Fibroblast of lung (primary cell): ENCODE measurements around the gene PMIS2. TPM values are rescaled to one million over a fixed set of nuclear protein-coding genes. Genes with fewer than 3 reads are reported as not detected.
A peak's percentile ranks its signal among the peaks of the same experiment; 100 is the strongest.

Source experiments
- DNase-seq, 2 donors: peaks; one replicate each; pipeline versions ENCODE4 v3.0.0 to v3.0.0-alpha.2; 2010; ENCODE audit warnings: low read depth in 2 of 2
- H2AFZ ChIP-seq: 2 replicates; pipeline ENCODE4 v1.5.1; 2012; ENCODE audit warnings: low read length, control low read depth, inconsistent platforms
- H3K27ac ChIP-seq: 2 replicates; pipeline ENCODE4 v1.5.1; 2011; ENCODE audit warnings: low read length, control low read depth; ENCODE audit not compliant: insufficient read depth
- H3K27me3 ChIP-seq: 2 replicates; pipeline ENCODE4 v1.5.1; 2011; ENCODE audit warnings: mild to moderate bottlenecking, low read length; ENCODE audit not compliant: control insufficient read depth, insufficient read depth
- H3K36me3 ChIP-seq: 2 replicates; pipeline ENCODE4 v1.5.1; 2011; ENCODE audit warnings: low read length; ENCODE audit not compliant: control insufficient read depth, insufficient read depth
- H3K4me1 ChIP-seq: 2 replicates; pipeline ENCODE4 v1.5.1; 2011; ENCODE audit warnings: low read length; ENCODE audit not compliant: control insufficient read depth, insufficient read depth; ENCODE audit errors: extremely low read depth
- H3K4me2 ChIP-seq: 2 replicates; pipeline ENCODE4 v1.5.1; 2011; ENCODE audit warnings: low read length, control low read depth; ENCODE audit not compliant: insufficient read depth; ENCODE audit errors: extremely low read depth
- H3K4me3 ChIP-seq, 4 experiments: fragments of 200-600 bp in 1 of 4; sonication (generic) in 1 of 4; replicated peaks in 1 of 4; 2 replicates each; pipeline ENCODE4 v1.5.1; 2011 to 2016; ENCODE audit warnings: low read length in 4 of 4, low read depth in 3 of 4, mild to moderate bottlenecking in 3 of 4, control low read depth in 2 of 4, inconsistent platforms in 1 of 4, mixed read lengths in 1 of 4; ENCODE audit not compliant: insufficient read depth in 1 of 4; ENCODE audit errors: control extremely low read depth in 1 of 4
- H3K79me2 ChIP-seq: 2 replicates; pipeline ENCODE4 v1.5.1; 2012; ENCODE audit warnings: mild to moderate bottlenecking, low read length, inconsistent platforms; ENCODE audit not compliant: control insufficient read depth, insufficient read depth
- H3K9ac ChIP-seq: 2 replicates; pipeline ENCODE4 v1.5.1; 2011; ENCODE audit warnings: mild to moderate bottlenecking, low read length, control low read depth; ENCODE audit not compliant: insufficient read depth
- H3K9me3 ChIP-seq: 2 replicates; pipeline ENCODE4 v1.5.1; 2012; ENCODE audit warnings: low read depth, low read length; ENCODE audit not compliant: control insufficient read depth, insufficient read depth
- H4K20me1 ChIP-seq: 2 replicates; pipeline ENCODE4 v1.5.1; 2011; ENCODE audit warnings: low read length; ENCODE audit not compliant: control insufficient read depth, insufficient read depth; ENCODE audit errors: extremely low read depth
- CTCF ChIP-seq, 2 donors: IDR thresholded peaks in 1 of 2; conservative IDR thresholded peaks in 1 of 2; 1 replicate in 1 of 2; 2 replicates in 1 of 2; pipeline ENCODE4 v1.5.1; 2011 to 2012; ENCODE audit warnings: low read length in 2 of 2, control low read depth in 1 of 2, inconsistent platforms in 1 of 2, low read depth in 1 of 2, mild to moderate bottlenecking in 1 of 2
- EZH2 ChIP-seq: IDR thresholded peaks from 2 replicates; pipeline ENCODE4 v1.5.1; 2012; ENCODE audit warnings: low read length, control low read depth, mild to moderate bottlenecking; ENCODE audit errors: missing control alignments
- polyA plus RNA-seq, 2 donors: library from polyadenylated mRNA; depleted of rRNA in 1 of 2; stranded (reverse) in 1 of 2; unstranded in 1 of 2; fragments of >200 nt; gene quantifications; 2 replicates each; pipeline ENCODE4 v1.2.1, GENCODE V29; 2011 to 2012; ENCODE audit warnings: missing spikeins in 1 of 2
- total RNA-seq: library from RNA; depleted of rRNA; stranded (reverse); fragments of >200 nt; gene quantifications from 2 replicates; pipeline ENCODE4 v1.2.1, GENCODE V29; 2014

PMIS2 gene
- total and polyA plus RNA-seq, 2 donors (not counting 1 experiment from before 2014, with no cell fraction given): not detected

GRCh38 chr19:35623327-35624010 is 37.5 kb downstream of the PMIS2 start:
- Histone ChIP-seq H3K9me3 (no peaks in the 10 kb centered on the region), H3K27me3 (no peaks in the 10 kb centered on the region), H4K20me1 (no peaks in the 10 kb centered on the region), H3K79me2 (no peaks in the 10 kb centered on the region), H3K27ac (no peak overlapping the region), H3K9ac (no peak overlapping the region), H3K4me1 (peaks cover 3% of the 10 kb centered on the region), H2AFZ (no peak overlapping the region), H3K4me2 (no peak overlapping the region), H3K4me3 (no peak overlapping the region), H3K36me3 (peaks cover 2% of the 10 kb centered on the region)
- no peak for TF ChIP-seq EZH2
- no peak for TF ChIP-seq CTCF (conservative IDR thresholded peaks at IDR 0.05 in 1 of 2, IDR thresholded peaks at IDR 0.05 in 1 of 2; ENCODE audit: low read depth in 1 of 2, low read length in 2 of 2)
- DNase-seq: no peak

- Histone ChIP-seq H3K36me3 (peaks cover 8% of the 10 kb centered on the region), H2AFZ (peak overlapping the region; percentile 74), H3K4me1 (peaks cover 6% of the 10 kb centered on the region), H3K4me3 (peak overlapping the region; percentile 75 to 100 (median 93)), H3K27ac (peak overlapping the region; percentile 95), H3K4me2 (peak overlapping the region; percentile 92), H3K27me3 (no peaks in the 10 kb centered on the region), H3K9ac (peak overlapping the region; percentile 78), H3K79me2 (peaks cover 14% of the 10 kb centered on the region), H4K20me1 (no peaks in the 10 kb centered on the region), H3K9me3 (no peaks in the 10 kb centered on the region)
- TF ChIP-seq CTCF (conservative IDR thresholded peaks at IDR 0.05 in 1 of 2, IDR thresholded peaks at IDR 0.05 in 1 of 2; ENCODE audit: low read depth in 1 of 2, low read length in 2 of 2): no peak
- no peak for TF ChIP-seq EZH2
- no peak for DNase-seq
Measured at GRCh38 chr19:35628264-35628564, 42.2 kb downstream of the PMIS2 start.

GRCh38 chr19:35628565-35629331 is 42.8 kb downstream of the PMIS2 start, which contains the start of gene RBM42:
RBM42 (plus strand) TSS chr19:35629036; CDS start chr19:35629154, 118 bp downstream.
- H4K20me1 ChIP-seq: no peaks in the 10 kb centered on the region
- TF ChIP-seq EZH2 (no peak), CTCF (conservative IDR thresholded peaks at IDR 0.05 in 1 of 2, IDR thresholded peaks at IDR 0.05 in 1 of 2; ENCODE audit: low read depth in 1 of 2, low read length in 2 of 2) (no peak)
- peak within 1 kb of the TSS; percentile 95 for H3K27ac ChIP-seq

More at GRCh38 chr19:35628565-35629331, 42.8 kb downstream of the PMIS2 start, which contains the start of gene RBM42:
- peak; percentile 99 for DNase-seq
- H3K36me3 ChIP-seq: peaks cover 8% of the 10 kb centered on the region
- H2AFZ ChIP-seq: peak within 1 kb of the TSS; percentile 74
- H3K79me2 ChIP-seq: peaks cover 14% of the 10 kb centered on the region
- peak within 1 kb of the TSS; percentile 75 to 100 (median 96) for H3K4me3 ChIP-seq
- H3K4me2 ChIP-seq: peak within 1 kb of the TSS; percentile 100
- peaks cover 6% of the 10 kb centered on the region for H3K4me1 ChIP-seq
- H3K27me3 ChIP-seq: no peaks in the 10 kb centered on the region
- H3K9me3 ChIP-seq: no peaks in the 10 kb centered on the region
- H3K9ac ChIP-seq: peak within 1 kb of the TSS; percentile 96
